IgD-negative memory B cell (primary cell): ENCODE measurements around the gene PHYKPL. TPM values are rescaled to one million over a fixed set of nuclear protein-coding genes. Genes with fewer than 3 reads are reported as not detected.

Experiments used
- H3K27ac Mint-ChIP-seq, 3 donors: one replicate each; pipeline ENCODE4 v1.8.0; 2020 to 2022; ENCODE audit warnings: mild to moderate bottlenecking in 3 of 3, mixed read lengths in 3 of 3, moderate library complexity in 1 of 3
- H3K27me3 Mint-ChIP-seq: one replicate; pipeline ENCODE4 v1.8.0; 2021; ENCODE audit warnings: mixed read lengths
- H3K36me3 Mint-ChIP-seq: one replicate; pipeline ENCODE4 v1.8.0; 2020; ENCODE audit warnings: mild to moderate bottlenecking, mixed read lengths
- H3K4me1 Mint-ChIP-seq, 3 donors: one replicate each; pipeline ENCODE4 v1.8.0; 2020 to 2022; ENCODE audit warnings: mixed read lengths in 3 of 3, mild to moderate bottlenecking in 1 of 3
- H3K4me3 Mint-ChIP-seq, 4 donors: one replicate each; pipeline ENCODE4 v1.8.0; 2020 to 2022; ENCODE audit warnings: mild to moderate bottlenecking in 4 of 4, mixed read lengths in 4 of 4, moderate library complexity in 3 of 4
- H3K9me3 Mint-ChIP-seq, 3 donors: one replicate each; pipeline ENCODE4 v1.8.0; 2020 to 2021; ENCODE audit warnings: mixed read lengths in 3 of 3, mild to moderate bottlenecking in 1 of 3
- polyA plus RNA-seq: library from polyadenylated mRNA; unstranded; fragments of 300-500 nt; fragmentation: Illumina TruSeq; gene quantifications from one replicate; pipeline ENCODE4 v1.2.3, GENCODE V29; 2021

Gene PHYKPL
- polyA plus RNA-seq, 1 donor from 2014 or later, result 58.1 TPM

GRCh38 chr5:178228609-178229008 is 4.0 kb downstream of the PHYKPL start:
- H3K4me1 Mint-ChIP-seq, result peaks cover 25 to 39% (median 35%) of the 10 kb centered on the region in 3 donors
- peak overlapping the region in 1 of 4 donors; percentile 37 for H3K4me3 Mint-ChIP-seq
- peaks cover 15% of the 10 kb centered on the region for H3K36me3 Mint-ChIP-seq

GRCh38 chr5:178227929-178228328 is 4.7 kb downstream of the PHYKPL start:
- Mint-ChIP-seq H3K4me1 (peaks cover 25 to 35% (median 35%) of the 10 kb centered on the region in 3 donors), H3K36me3 (peaks cover 15% of the 10 kb centered on the region), H3K9me3 (no peaks in the 10 kb centered on the region), H3K27me3 (no peaks in the 10 kb centered on the region), H3K4me3 (peak overlapping the region in 2 of 4 donors; percentile 9 to 28), H3K27ac (peak overlapping the region in 2 of 3 donors; percentile 16 to 61)

More at GRCh38 chr5:178228609-178229008, 4.0 kb downstream of the PHYKPL start:
- Mint-ChIP-seq H3K27ac (peak overlapping the region; percentile 16 to 53 (median 27)), H3K27me3 (no peaks in the 10 kb centered on the region), H3K9me3 (no peaks in the 10 kb centered on the region)

- peak overlapping the region in 2 of 3 donors; percentile 24 to 81 for H3K27ac Mint-ChIP-seq
- peaks cover 15% of the 10 kb centered on the region for H3K36me3 Mint-ChIP-seq
- no peaks in the 10 kb centered on the region for H3K9me3 Mint-ChIP-seq
- no peaks in the 10 kb centered on the region for H3K27me3 Mint-ChIP-seq
- peak overlapping the region in 3 of 4 donors; percentile 5 to 28 (median 7) for H3K4me3 Mint-ChIP-seq
- H3K4me1 Mint-ChIP-seq, result peaks cover 25 to 35% (median 34%) of the 10 kb centered on the region in 3 donors
Observed at GRCh38 chr5:178227138-178227659, 5.4 kb downstream of the PHYKPL start.

GRCh38 chr5:178225174-178225573 is 7.4 kb downstream of the PHYKPL start:
- H3K4me3 Mint-ChIP-seq, result peak overlapping the region in 1 of 4 donors; percentile 52
- peaks cover 19 to 35% (median 30%) of the 10 kb centered on the region in 3 donors for H3K4me1 Mint-ChIP-seq
- H3K27ac Mint-ChIP-seq, result no peak overlapping the region
- H3K9me3 Mint-ChIP-seq, result no peaks in the 10 kb centered on the region
- H3K27me3 Mint-ChIP-seq, result no peaks in the 10 kb centered on the region
- H3K36me3 Mint-ChIP-seq, result peaks cover 15% of the 10 kb centered on the region

GRCh38 chr5:178224403-178224802 is 8.2 kb downstream of the PHYKPL start:
- peaks cover 15% of the 10 kb centered on the region for H3K36me3 Mint-ChIP-seq

GRCh38 chr5:178223828-178224335 is 8.7 kb downstream of the PHYKPL start:
- Mint-ChIP-seq H3K4me3 (no peak overlapping the region), H3K27me3 (no peaks in the 10 kb centered on the region), H3K27ac (no peak overlapping the region), H3K36me3 (peaks cover 15% of the 10 kb centered on the region), H3K4me1 (peaks cover 18 to 25% (median 22%) of the 10 kb centered on the region in 3 donors), H3K9me3 (no peaks in the 10 kb centered on the region)

More at GRCh38 chr5:178224403-178224802, 8.2 kb downstream of the PHYKPL start:
- Mint-ChIP-seq H3K27ac (no peak overlapping the region), H3K4me3 (no peak overlapping the region), H3K4me1 (peaks cover 19 to 28% (median 24%) of the 10 kb centered on the region in 3 donors), H3K9me3 (no peaks in the 10 kb centered on the region), H3K27me3 (no peaks in the 10 kb centered on the region)

GRCh38 chr5:178223196-178223773 is 9.3 kb downstream of the PHYKPL start:
- Mint-ChIP-seq H3K36me3 (peaks cover 12% of the 10 kb centered on the region), H3K27ac (no peak overlapping the region), H3K4me1 (peaks cover 15 to 25% (median 19%) of the 10 kb centered on the region in 3 donors)

GRCh38 chr5:178222292-178222691 is 10.3 kb downstream of the PHYKPL start:
- Mint-ChIP-seq H3K4me1 (peaks cover 13 to 17% (median 14%) of the 10 kb centered on the region in 3 donors), H3K4me3 (no peak overlapping the region), H3K36me3 (peaks cover 6% of the 10 kb centered on the region), H3K27me3 (no peaks in the 10 kb centered on the region), H3K27ac (no peak overlapping the region), H3K9me3 (no peaks in the 10 kb centered on the region)

More at GRCh38 chr5:178223196-178223773, 9.3 kb downstream of the PHYKPL start:
- Mint-ChIP-seq H3K27me3 (no peaks in the 10 kb centered on the region), H3K4me3 (no peak overlapping the region), H3K9me3 (no peaks in the 10 kb centered on the region)

GRCh38 chr5:178221853-178222252 is 10.7 kb downstream of the PHYKPL start:
- no peaks in the 10 kb centered on the region for H3K27me3 Mint-ChIP-seq
- H3K4me1 Mint-ChIP-seq, result peaks cover 11 to 13% (median 12%) of the 10 kb centered on the region in 3 donors
- H3K9me3 Mint-ChIP-seq, result no peaks in the 10 kb centered on the region
- H3K4me3 Mint-ChIP-seq, result no peak overlapping the region
- H3K36me3 Mint-ChIP-seq, result peaks cover 2% of the 10 kb centered on the region
- peak overlapping the region in 1 of 3 donors; percentile 76 for H3K27ac Mint-ChIP-seq

- no peaks in the 10 kb centered on the region for H3K9me3 Mint-ChIP-seq
- no peak overlapping the region for H3K4me3 Mint-ChIP-seq
- H3K27me3 Mint-ChIP-seq, result no peaks in the 10 kb centered on the region
- peaks cover 10 to 16% (median 10%) of the 10 kb centered on the region in 3 donors for H3K4me1 Mint-ChIP-seq
- H3K36me3 Mint-ChIP-seq, result peaks cover under 1% of the 10 kb centered on the region
- H3K27ac Mint-ChIP-seq, result peak overlapping the region in 2 of 3 donors; percentile 73 to 76
Observed at GRCh38 chr5:178221282-178221681, 11.3 kb downstream of the PHYKPL start.

- no peaks in the 10 kb centered on the region for H3K9me3 Mint-ChIP-seq
- no peak overlapping the region for H3K27ac Mint-ChIP-seq
- H3K4me1 Mint-ChIP-seq, result peaks cover 14 to 20% (median 17%) of the 10 kb centered on the region in 3 donors
- H3K27me3 Mint-ChIP-seq, result no peaks in the 10 kb centered on the region
- H3K36me3 Mint-ChIP-seq, result peaks cover 2% of the 10 kb centered on the region
- no peak overlapping the region for H3K4me3 Mint-ChIP-seq
Observed at GRCh38 chr5:178218827-178219226, 13.8 kb downstream of the PHYKPL start.

- Mint-ChIP-seq H3K36me3 (peaks cover 2% of the 10 kb centered on the region), H3K4me3 (no peak overlapping the region), H3K27me3 (no peaks in the 10 kb centered on the region), H3K9me3 (no peaks in the 10 kb centered on the region), H3K4me1 (peaks cover 14 to 22% (median 17%) of the 10 kb centered on the region in 3 donors), H3K27ac (no peak overlapping the region)
Observed at GRCh38 chr5:178218237-178218776, 14.3 kb downstream of the PHYKPL start.

- Mint-ChIP-seq H3K27me3 (no peaks in the 10 kb centered on the region), H3K36me3 (peaks cover 2% of the 10 kb centered on the region), H3K4me1 (peaks cover 13 to 23% (median 17%) of the 10 kb centered on the region in 3 donors), H3K27ac (peak overlapping the region in 1 of 3 donors; percentile 5), H3K4me3 (peak overlapping the region in 1 of 4 donors; percentile 12), H3K9me3 (no peaks in the 10 kb centered on the region)
Observed at GRCh38 chr5:178216779-178217178, 15.8 kb downstream of the PHYKPL start.

GRCh38 chr5:178216088-178216534 is 16.5 kb downstream of the PHYKPL start:
- Mint-ChIP-seq H3K4me3 (peak overlapping the region in 1 of 4 donors; percentile 46), H3K27me3 (no peaks in the 10 kb centered on the region), H3K27ac (peak overlapping the region in 2 of 3 donors; percentile 5 to 78), H3K4me1 (peaks cover 7 to 17% (median 13%) of the 10 kb centered on the region in 3 donors), H3K36me3 (peaks cover 2% of the 10 kb centered on the region), H3K9me3 (no peaks in the 10 kb centered on the region)
